IPS DF 19.7 (cell line): ENCODE data around the gene HSPA4L.
A peak's percentile ranks its signal among the peaks of the same experiment; 100 is the strongest.

Experiments
- DNase-seq: peaks from one replicate; pipeline ENCODE4 v3.0.0-alpha.2; 2013; ENCODE audit warnings: low read depth, low spot score

Gene HSPA4L

GRCh38 chr4:127870281-127870680, 88.2 kb downstream of the HSPA4L start:
- no peak for DNase-seq

GRCh38 chr4:127870688-127871087, 88.6 kb downstream of the HSPA4L start:
- no peak for DNase-seq

- DNase-seq = no peak
These were observed 93.7 kb downstream of the HSPA4L start for GRCh38 chr4:127875791-127876190.

- DNase-seq = peak; percentile 89
These were observed 98.8 kb downstream of the HSPA4L start, which contains the start of gene PLK4 for GRCh38 chr4:127880763-127881562. PLK4 (plus strand) TSS chr4:127880893; CDS start chr4:127881135, 242 bp downstream.

- DNase-seq = no peak
These were observed 99.4 kb downstream of the HSPA4L start for GRCh38 chr4:127881563-127881864.

GRCh38 chr4:127888559-127888958, 106.4 kb downstream of the HSPA4L start:
- DNase-seq = no peak

- no peak for DNase-seq
These were observed 107.8 kb downstream of the HSPA4L start for GRCh38 chr4:127889903-127890302.
